HG03460 (cell line): ENCODE results near the gene LRRC40.
"Not testable (repeated sequence)": the region's sequence is repeated elsewhere in the genome, so short reads cannot be mapped to it uniquely, and the experiment has no call there.

Experiments
- ATAC-seq: cut with Tn5 transposase; IDR thresholded peaks from one replicate; pipeline ENCODE4 v1.9.1; 2021; ENCODE audit not compliant: unreplicated experiment

The LRRC40 gene

GRCh38 chr1:70205434-70206118 lies at the start of gene LRRC40:
LRRC40 (minus strand) TSS chr1:70205579; CDS start chr1:70205540, 39 bp downstream.
- peak; percentile 64 for ATAC-seq

- ATAC-seq, result no peak
Observed at GRCh38 chr1:70248729-70249128, 43.4 kb upstream of the LRRC40 start.

GRCh38 chr1:70247768-70248167 lies 42.4 kb upstream of the LRRC40 start:
- ATAC-seq, result no peak

- ATAC-seq, result no peak
Observed at GRCh38 chr1:70247122-70247521, 41.7 kb upstream of the LRRC40 start.

GRCh38 chr1:70239940-70240339 lies 34.6 kb upstream of the LRRC40 start:
- ATAC-seq, result no peak

- no peak for ATAC-seq
Observed at GRCh38 chr1:70234733-70235132, 29.4 kb upstream of the LRRC40 start.

GRCh38 chr1:70231475-70231874 lies 26.1 kb upstream of the LRRC40 start:
- ATAC-seq, result no peak

GRCh38 chr1:70228670-70229069 lies 23.3 kb upstream of the LRRC40 start:
- ATAC-seq, result no peak

- peak; percentile 58 for ATAC-seq
Observed at GRCh38 chr1:70227439-70227838, 22.1 kb upstream of the LRRC40 start.

GRCh38 chr1:70224954-70225353 lies 19.6 kb upstream of the LRRC40 start:
- ATAC-seq, result no peak

- no peak for ATAC-seq
Observed at GRCh38 chr1:70222716-70223235, 17.4 kb upstream of the LRRC40 start.

- ATAC-seq, result peak; percentile 96
Observed at GRCh38 chr1:70221238-70222121, 16.1 kb upstream of the LRRC40 start, which contains the start of gene SRSF11. SRSF11 (plus strand) TSS chr1:70221380; CDS start chr1:70221637, 257 bp downstream.

- peak; percentile 6 for ATAC-seq
Observed at GRCh38 chr1:70220517-70221237, 15.3 kb upstream of the LRRC40 start.

GRCh38 chr1:70220015-70220414 lies 14.6 kb upstream of the LRRC40 start:
- no peak for ATAC-seq

- ATAC-seq, result no peak
Observed at GRCh38 chr1:70211541-70211940, 6.2 kb upstream of the LRRC40 start.

GRCh38 chr1:70210820-70211219 lies 5.4 kb upstream of the LRRC40 start:
- ATAC-seq, result no peak

GRCh38 chr1:70208292-70208691 lies 2.9 kb upstream of the LRRC40 start:
- no peak for ATAC-seq

GRCh38 chr1:70207492-70207891 lies 2.1 kb upstream of the LRRC40 start:
- no peak for ATAC-seq

GRCh38 chr1:70206833-70207232 lies 1.5 kb upstream of the LRRC40 start:
- ATAC-seq, result not testable (repeated sequence)

GRCh38 chr1:70205071-70205433 lies 327 bp downstream of the LRRC40 start:
- peak; percentile 31 for ATAC-seq

GRCh38 chr1:70204600-70204999 lies 779 bp downstream of the LRRC40 start:
- no peak for ATAC-seq
